Naive thymus-derived CD8-positive, alpha-beta T cell (primary cell): ENCODE measurements around the gene MDFIC. TPM values are rescaled to one million over a fixed set of nuclear protein-coding genes. Genes with fewer than 3 reads are reported as not detected.

Experiments used
- ATAC-seq, 2 donors: fragments of 150-1000 bp; cut with Tn5 transposase in 1 of 2; sonication (Bioruptor Pico), chemical (Tn5 transposase) in 1 of 2; 1 replicate in 1 of 2; 2 replicates in 1 of 2; pipeline ENCODE4 v1.10.0; 2021; ENCODE audit warnings: mild to moderate bottlenecking in 2 of 2, moderate library complexity in 2 of 2
- POLR2A ChIA-PET: fragments of 350-600 bp; sonication (Branson Sonifier 250); formaldehyde crosslinking; loops from one replicate; lab custom pipeline; 2021; ENCODE audit warnings: antibody characterized with exemption; lab: Charles Lee
- DNase-seq, 10 donors: peaks; one replicate each; pipeline versions ENCODE4 v3.0.0 to v3.0.0-alpha.2; 2020 to 2022
- H3K27ac Mint-ChIP-seq, 10 donors: one replicate each; pipeline ENCODE4 v1.8.0; 2020 to 2022; ENCODE audit warnings: mild to moderate bottlenecking in 10 of 10, mixed read lengths in 10 of 10, moderate library complexity in 4 of 10, inconsistent platforms in 1 of 10
- H3K27me3 Mint-ChIP-seq, 5 donors: one replicate each; pipeline ENCODE4 v1.8.0; 2021 to 2022; ENCODE audit warnings: mixed read lengths in 5 of 5
- H3K36me3 Mint-ChIP-seq, 3 donors: one replicate each; pipeline ENCODE4 v1.8.0; 2020 to 2022; ENCODE audit warnings: mixed read lengths in 3 of 3, mild to moderate bottlenecking in 2 of 3, inconsistent platforms in 1 of 3
- H3K4me1 Mint-ChIP-seq, 4 donors: one replicate each; pipeline ENCODE4 v1.8.0; 2021 to 2022; ENCODE audit warnings: mixed read lengths in 4 of 4
- H3K4me3 Mint-ChIP-seq, 10 donors: one replicate each; pipeline ENCODE4 v1.8.0; 2020 to 2022; ENCODE audit warnings: mild to moderate bottlenecking in 10 of 10, mixed read lengths in 10 of 10, moderate library complexity in 6 of 10, inconsistent platforms in 1 of 10
- H3K9me3 Mint-ChIP-seq, 9 donors: one replicate each; pipeline ENCODE4 v1.8.0; 2020 to 2022; ENCODE audit warnings: mixed read lengths in 9 of 9, mild to moderate bottlenecking in 3 of 9, inconsistent platforms in 1 of 9, moderate library complexity in 1 of 9
- polyA plus RNA-seq, 3 donors: library from polyadenylated mRNA; unstranded; fragments of 300-500 nt; fragmentation: Illumina TruSeq; gene quantifications; one replicate each; pipeline ENCODE4 v1.2.3, GENCODE V29; 2021
- total RNA-seq, 8 experiments: library from RNA in 2 of 8; stranded (reverse) in 2 of 8; gene quantifications; one replicate each; pipeline ENCODE4 v1.2.3 and lab custom pipeline; 2021 to 2026

Gene MDFIC
- total and polyA plus RNA-seq, 5 experiments from 2014 or later = 22.1 to 66.5 (median 41.5) TPM

- DNase-seq (no peak), ATAC-seq (no peak)
- POLR2A ChIA-PET = no interaction called here
- Mint-ChIP-seq H3K27ac (peak overlapping the region; percentile 48 to 94 (median 84)), H3K36me3 (peaks cover 7 to 24% (median 20%) of the 10 kb centered on the region in 3 donors), H3K27me3 (no peaks in the 10 kb centered on the region), H3K4me3 (peak overlapping the region; percentile 50 to 80 (median 71)), H3K9me3 (no peaks in the 10 kb centered on the region), H3K4me1 (peaks cover 35 to 77% (median 58%) of the 10 kb centered on the region in 4 donors)
Observed at GRCh38 chr7:115009736-115010440, 88.0 kb downstream of the MDFIC start.

DNA sequence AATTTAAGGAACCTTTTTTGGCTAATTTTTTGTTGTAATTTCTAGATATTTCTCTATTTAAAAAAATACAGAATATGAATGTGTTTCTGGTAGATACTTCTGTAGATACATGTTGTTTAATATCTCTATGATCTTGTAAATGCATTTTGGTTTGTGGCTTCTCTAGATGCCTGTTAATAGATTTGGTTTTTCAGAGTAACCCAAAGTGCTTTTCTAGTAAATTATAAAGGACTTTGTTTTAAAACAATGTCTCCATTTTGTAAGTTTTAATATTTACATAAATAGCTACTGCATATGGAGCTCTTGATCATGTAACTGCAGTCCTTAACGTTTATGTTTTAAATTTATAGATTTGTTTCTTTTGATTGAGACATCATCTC, 88.5 kb downstream of the MDFIC start:
- no peak overlapping the region for H3K4me3 Mint-ChIP-seq
- POLR2A ChIA-PET = no interaction called here
- ATAC-seq (no peak), DNase-seq (no peak)
- H3K4me1 Mint-ChIP-seq = peaks cover 32 to 74% (median 53%) of the 10 kb centered on the region in 4 donors
- peak overlapping the region in 3 of 10 donors; percentile 27 to 92 (median 32) for H3K27ac Mint-ChIP-seq
- H3K36me3 Mint-ChIP-seq = peaks cover 7 to 28% (median 21%) of the 10 kb centered on the region in 3 donors
- no peaks in the 10 kb centered on the region for H3K27me3 Mint-ChIP-seq
- no peaks in the 10 kb centered on the region for H3K9me3 Mint-ChIP-seq

DNA sequence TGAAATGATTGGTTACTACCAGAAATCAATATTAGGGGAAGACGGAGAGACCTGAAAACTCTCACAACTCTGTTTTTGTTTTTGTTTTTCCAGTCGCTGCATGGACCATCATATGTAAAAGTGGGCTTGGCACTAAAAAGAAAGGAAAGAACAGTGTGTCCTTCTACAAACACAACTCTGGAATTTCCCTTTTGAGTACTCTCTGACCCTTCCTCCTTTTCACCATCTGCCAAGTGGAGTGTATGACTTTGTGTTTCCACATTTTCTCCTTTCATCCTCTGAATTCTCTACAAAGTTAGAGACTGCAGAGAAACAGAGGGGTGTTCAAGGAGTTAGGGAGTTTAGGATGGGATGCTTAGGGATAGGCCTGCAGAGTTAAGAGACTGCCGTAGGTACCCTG, 92.0 kb downstream of the MDFIC start:
- H3K27me3 Mint-ChIP-seq = no peaks in the 10 kb centered on the region
- H3K27ac Mint-ChIP-seq = peak overlapping the region in 4 of 10 donors; percentile 3 to 51 (median 22)
- H3K4me3 Mint-ChIP-seq = no peak overlapping the region
- POLR2A ChIA-PET = no interaction called here
- DNase-seq (no peak), ATAC-seq (no peak)
- peaks cover 14 to 42% (median 28%) of the 10 kb centered on the region in 3 donors for H3K36me3 Mint-ChIP-seq
- peaks cover 14 to 53% (median 21%) of the 10 kb centered on the region in 4 donors for H3K4me1 Mint-ChIP-seq
- H3K9me3 Mint-ChIP-seq = no peaks in the 10 kb centered on the region

DNA sequence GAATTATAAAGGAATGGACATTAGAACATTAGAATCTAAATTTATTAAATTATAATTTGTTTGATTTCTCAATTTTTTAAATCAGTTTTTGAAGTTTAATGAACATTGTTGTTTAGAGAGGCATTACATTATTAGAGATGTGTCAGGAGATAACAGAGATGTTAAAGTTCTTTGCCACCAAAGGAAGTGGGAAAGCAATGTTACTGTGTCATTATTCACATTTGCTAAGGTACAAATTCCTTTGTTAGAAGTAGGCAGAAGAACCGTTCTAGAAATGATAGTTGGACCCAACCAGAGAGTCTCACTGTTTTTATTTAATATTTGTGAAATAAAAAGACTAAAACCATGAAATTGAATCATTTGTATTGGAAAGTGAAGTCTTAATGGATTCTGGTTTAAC, 92.9 kb downstream of the MDFIC start:
- Mint-ChIP-seq H3K27ac (no peak overlapping the region), H3K4me3 (no peak overlapping the region), H3K9me3 (no peaks in the 10 kb centered on the region), H3K27me3 (no peaks in the 10 kb centered on the region), H3K36me3 (peaks cover 14 to 42% (median 28%) of the 10 kb centered on the region in 3 donors), H3K4me1 (peaks cover 5 to 49% (median 12%) of the 10 kb centered on the region in 4 donors)
- ATAC-seq (no peak), DNase-seq (no peak)
- POLR2A ChIA-PET = no interaction called here

DNA sequence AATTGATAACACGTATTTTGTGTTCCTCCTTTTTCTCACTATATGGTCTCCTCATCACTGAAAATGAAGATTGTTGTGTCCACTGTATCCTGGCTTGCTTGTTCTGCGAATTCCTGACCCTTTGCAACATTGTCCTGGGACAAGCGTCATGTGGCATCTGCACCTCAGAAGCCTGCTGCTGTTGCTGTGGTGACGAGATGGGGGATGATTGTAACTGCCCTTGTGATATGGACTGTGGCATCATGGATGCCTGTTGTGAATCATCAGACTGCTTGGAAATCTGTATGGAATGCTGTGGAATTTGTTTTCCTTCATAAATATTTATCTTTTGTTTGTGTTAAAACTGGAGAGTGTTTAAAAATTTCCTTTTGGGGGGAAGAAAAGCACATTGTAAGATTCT, 93.7 kb downstream of the MDFIC start:
- DNase-seq (no peak), ATAC-seq (no peak)
- no peak overlapping the region for H3K4me3 Mint-ChIP-seq
- H3K9me3 Mint-ChIP-seq = no peaks in the 10 kb centered on the region
- H3K27ac Mint-ChIP-seq = peak overlapping the region in 2 of 10 donors; percentile 7 to 15
- peaks cover 14 to 42% (median 28%) of the 10 kb centered on the region in 3 donors for H3K36me3 Mint-ChIP-seq
- H3K4me1 Mint-ChIP-seq = peaks cover 4 to 51% (median 11%) of the 10 kb centered on the region in 4 donors
- H3K27me3 Mint-ChIP-seq = no peaks in the 10 kb centered on the region
- POLR2A ChIA-PET = no interaction called here

DNA sequence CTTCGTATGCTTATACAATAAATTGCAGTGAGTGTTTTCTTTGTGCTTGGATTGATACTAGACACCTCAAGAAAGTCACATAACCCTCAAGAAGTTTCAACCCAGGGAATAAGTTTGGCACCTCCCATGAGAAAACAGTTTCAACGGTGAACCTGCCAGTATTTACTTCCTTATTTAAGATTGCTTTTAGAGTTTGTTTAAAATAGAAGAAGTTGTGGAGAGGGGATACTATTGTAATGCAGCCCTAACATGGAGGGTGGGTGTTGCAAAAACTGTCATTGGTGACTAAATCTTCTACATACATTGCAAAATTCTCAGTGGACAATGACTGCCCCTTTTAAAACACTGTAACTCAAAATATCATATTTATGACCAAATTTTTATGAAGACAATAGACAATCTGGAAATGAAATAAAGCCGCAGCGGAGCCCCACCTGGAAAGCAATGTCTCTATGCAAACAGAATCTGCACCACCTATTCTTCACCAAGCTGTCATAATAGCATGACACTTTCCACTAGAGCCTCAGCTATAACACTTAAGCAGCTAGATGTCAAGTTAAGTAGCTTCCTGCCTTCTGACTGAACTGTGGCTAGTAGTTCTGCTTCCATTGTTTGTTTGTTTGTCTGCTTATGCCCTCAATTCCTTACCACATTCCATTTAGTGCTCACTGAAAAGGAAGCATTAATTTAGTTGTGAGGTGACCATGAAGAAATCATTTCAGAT, 98.2 kb downstream of the MDFIC start:
- H3K4me3 Mint-ChIP-seq = no peak overlapping the region
- H3K27ac Mint-ChIP-seq = peak overlapping the region in 4 of 10 donors; percentile 0 to 71 (median 28)
- no peak for DNase-seq
- POLR2A ChIA-PET = no interaction called here
- peaks cover 0 to 2% (median 0%) of the 10 kb centered on the region in 9 donors for H3K9me3 Mint-ChIP-seq
- H3K4me1 Mint-ChIP-seq = peaks cover 9 to 47% (median 17%) of the 10 kb centered on the region in 4 donors
- ATAC-seq = no peak
- H3K27me3 Mint-ChIP-seq = no peaks in the 10 kb centered on the region
- H3K36me3 Mint-ChIP-seq = peaks cover 7 to 20% (median 7%) of the 10 kb centered on the region in 3 donors

DNA sequence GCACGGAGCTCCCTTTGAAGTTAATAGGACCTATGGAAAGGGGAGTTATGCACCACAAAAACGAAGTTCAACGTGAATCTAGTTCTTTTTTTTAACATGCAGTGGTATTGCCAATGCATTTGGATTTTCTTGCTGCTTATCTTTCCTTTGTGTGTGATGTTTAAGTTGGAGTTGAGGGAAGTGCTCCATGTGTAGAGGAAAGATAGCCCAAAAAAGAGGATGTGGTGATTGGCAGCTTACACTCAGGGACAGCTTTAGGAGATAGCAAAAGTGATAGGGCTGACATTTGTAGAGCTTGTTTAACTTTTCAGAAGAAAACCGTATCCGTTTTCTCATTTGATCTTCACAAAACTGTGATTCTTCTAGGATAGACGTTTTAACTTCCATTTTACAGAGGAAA, 101.3 kb downstream of the MDFIC start:
- H3K36me3 Mint-ChIP-seq = no peaks in the 10 kb centered on the region
- no peak for DNase-seq
- no peak for ATAC-seq
- H3K4me1 Mint-ChIP-seq = peaks cover 6 to 36% (median 15%) of the 10 kb centered on the region in 4 donors
- H3K27me3 Mint-ChIP-seq = no peaks in the 10 kb centered on the region
- H3K27ac Mint-ChIP-seq = peak overlapping the region in 1 of 10 donors; percentile 21
- peak overlapping the region in 1 of 10 donors; percentile 2 for H3K4me3 Mint-ChIP-seq
- POLR2A ChIA-PET = no interaction called here
- H3K9me3 Mint-ChIP-seq = peaks cover 0 to 2% (median 0%) of the 10 kb centered on the region in 9 donors

DNA sequence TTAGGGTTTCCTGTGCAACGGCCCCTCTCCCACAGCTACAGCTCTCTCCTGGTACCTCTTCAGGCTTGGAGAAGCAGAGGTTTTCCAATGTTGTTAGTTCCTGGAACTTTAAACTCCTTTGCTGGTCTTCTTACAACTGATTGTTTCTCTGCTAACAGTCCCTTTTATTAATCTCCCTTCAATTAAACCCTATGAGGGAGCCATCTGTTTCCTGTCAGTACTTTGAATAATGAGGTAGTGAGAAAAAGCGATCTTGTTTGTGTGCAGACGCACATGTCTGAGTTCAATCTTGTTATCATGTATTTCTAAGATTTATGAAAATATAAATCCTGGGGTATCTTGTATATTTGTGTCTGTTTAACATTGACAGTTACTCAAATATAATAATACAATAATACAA, 102.4 kb downstream of the MDFIC start:
- POLR2A ChIA-PET = no interaction called here

GRCh38 chr7:115032715-115033703, 111.1 kb downstream of the MDFIC start:
- no peak for DNase-seq
- ATAC-seq = no peak
- Mint-ChIP-seq H3K4me1 (peaks cover 0 to 5% (median under 1%) of the 10 kb centered on the region in 4 donors), H3K4me3 (no peak overlapping the region), H3K36me3 (no peaks in the 10 kb centered on the region), H3K9me3 (no peaks in the 10 kb centered on the region), H3K27ac (no peak overlapping the region), H3K27me3 (peaks cover 0 to 11% (median 5%) of the 10 kb centered on the region in 5 donors)
- POLR2A ChIA-PET = no interaction called here

More for the DNA sequence above, 102.4 kb downstream of the MDFIC start:
- peaks cover 0 to 2% (median 0%) of the 10 kb centered on the region in 9 donors for H3K9me3 Mint-ChIP-seq
- no peaks in the 10 kb centered on the region for H3K36me3 Mint-ChIP-seq
- ATAC-seq = no peak
- peak overlapping the region in 2 of 10 donors; percentile 33 to 58 for H3K27ac Mint-ChIP-seq
- DNase-seq = no peak
- H3K4me3 Mint-ChIP-seq = peak overlapping the region in 3 of 10 donors; percentile 3 to 17 (median 16)
- H3K4me1 Mint-ChIP-seq = peaks cover 6 to 35% (median 15%) of the 10 kb centered on the region in 4 donors
- no peaks in the 10 kb centered on the region for H3K27me3 Mint-ChIP-seq

GRCh38 chr7:115033917-115034459, 112.1 kb downstream of the MDFIC start:
- DNase-seq (no peak), ATAC-seq (no peak)
- Mint-ChIP-seq H3K27ac (no peak overlapping the region), H3K4me1 (peaks cover 0 to 5% (median under 1%) of the 10 kb centered on the region in 4 donors), H3K9me3 (no peaks in the 10 kb centered on the region), H3K36me3 (no peaks in the 10 kb centered on the region), H3K27me3 (peaks cover 0 to 11% (median 5%) of the 10 kb centered on the region in 5 donors), H3K4me3 (no peak overlapping the region)
- POLR2A ChIA-PET = no interaction called here

GRCh38 chr7:115034515-115034914, 112.6 kb downstream of the MDFIC start:
- peaks cover 0 to 11% (median 5%) of the 10 kb centered on the region in 5 donors for H3K27me3 Mint-ChIP-seq
- DNase-seq = no peak
- H3K4me1 Mint-ChIP-seq = peaks cover 0 to 5% (median under 1%) of the 10 kb centered on the region in 4 donors
- no peaks in the 10 kb centered on the region for H3K36me3 Mint-ChIP-seq
- H3K4me3 Mint-ChIP-seq = no peak overlapping the region
- H3K27ac Mint-ChIP-seq = no peak overlapping the region
- ATAC-seq = no peak
- POLR2A ChIA-PET = no interaction called here
- no peaks in the 10 kb centered on the region for H3K9me3 Mint-ChIP-seq
